ENCODE data around the gene PABPC3. TPM values are rescaled to one million over a fixed set of nuclear protein-coding genes. Genes with fewer than 3 reads are reported as not detected.

Gene PABPC3
- total and polyA plus RNA-seq, 2 of the 13 experiments (the other 11 are each of a cell fraction or from before 2014, with no cell fraction given) = 0.04 to 0.09 TPM

- TF ChIP-seq HHEX (CRISPR knock-in tag; IDR thresholded peaks at IDR 0.05) (no peak), ZNF24 (IDR thresholded peaks at IDR 0.05) (no peak)
Observed at GRCh38 chr13:25085125-25085742, 10.7 kb upstream of the PABPC3 start (continued).

- ChIA-PET POLR2A (no interaction called here), CTCF (ENCODE audit: low intra/inter-chr PET ratio, low total read pairs) (no interaction called here)
- BruUV-seq (replicated peaks) = no TSS peak
- no peaks in the 10 kb centered on the region for H4K20me1 ChIP-seq (ENCODE audit: insufficient read depth, low read length)
- 9% methylated on average over 7 of the region's 10 CpGs for whole genome bisulfite sequencing (ENCODE audit: low lambda C conversion rate)
- ATAC-seq = no peak
- peaks cover 11% of the 10 kb centered on the region for H3K9me3 ChIP-seq (ENCODE audit: low read length)
- in situ Hi-C loops (cut with HindIII; ENCODE audit: extremely low pct_ligation_motif_present, low pct_unique_long_range_greater_than_20kb) (no loop called here), intact Hi-C loops (cut with micrococcal nuclease; ENCODE audit: unreplicated experiment) (no loop called here)
- H3K27me3 ChIP-seq (ENCODE audit: control insufficient read depth in 1 of 2, insufficient read depth in 2 of 2, low read length in 2 of 2) = peaks cover 0 to 3% of the 10 kb centered on the region in 2 experiments; a peak in 2 of 5 replicates
- no peak overlapping the region for H3K9ac ChIP-seq (ENCODE audit: insufficient read depth, low read depth, low read length)
- H3K27ac ChIP-seq (ENCODE audit: extremely low read length, insufficient read depth, low read length) = no peak overlapping the region
- H2AFZ ChIP-seq (ENCODE audit: low read length) = no peak overlapping the region
- no peak for DNase-seq (ENCODE audit: low spot score)
- H3K4me1 ChIP-seq (ENCODE audit: insufficient read depth, low read length) = no peaks in the 10 kb centered on the region
- no peak for FAIRE-seq
- H3K79me2 ChIP-seq (ENCODE audit: insufficient read depth, low read length) = no peaks in the 10 kb centered on the region
- H3K36me3 ChIP-seq (replicated peaks in 1 of 2; ENCODE audit: control insufficient read depth in 1 of 2, insufficient read depth in 2 of 2, low read length in 2 of 2) = no peaks in the 10 kb centered on the region
- H3K4me2 ChIP-seq (ENCODE audit: low read depth, low read length) = no peak overlapping the region
- H3K4me3 ChIP-seq (replicated peaks in 1 of 3; ENCODE audit: insufficient read depth in 1 of 3, low read depth in 2 of 3, low read length in 3 of 3) = no peak overlapping the region
- TF ChIP-seq, protein P1, sequence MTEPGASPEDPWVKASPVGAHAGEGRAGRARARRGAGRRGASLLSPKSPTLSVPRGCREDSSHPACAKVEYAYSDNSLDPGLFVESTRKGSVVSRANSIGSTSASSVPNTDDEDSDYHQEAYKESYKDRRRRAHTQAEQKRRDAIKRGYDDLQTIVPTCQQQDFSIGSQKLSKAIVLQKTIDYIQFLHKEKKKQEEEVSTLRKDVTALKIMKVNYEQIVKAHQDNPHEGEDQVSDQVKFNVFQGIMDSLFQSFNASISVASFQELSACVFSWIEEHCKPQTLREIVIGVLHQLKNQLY (CRISPR knock-in tag; IDR thresholded peaks at IDR 0.05) = no peak
- TF ChIP-seq PCBP1 (IDR thresholded peaks at IDR 0.05; ENCODE audit: borderline replicate concordance, low read depth, low read length) (no peak), ATF5 (CRISPR knock-in tag; IDR thresholded peaks at IDR 0.05; ENCODE audit: low read depth) (no peak), ZNF7 (CRISPR knock-in tag; IDR thresholded peaks at IDR 0.05) (no peak), SP5 (CRISPR knock-in tag; IDR thresholded peaks at IDR 0.05; ENCODE audit: borderline replicate concordance, low read depth) (no peak), ZNF318 (CRISPR knock-in tag; IDR thresholded peaks at IDR 0.05) (no peak), SNRNP70 (IDR thresholded peaks at IDR 0.05; ENCODE audit: low read depth, low read length) (no peak), RAD51 (IDR thresholded peaks at IDR 0.05; ENCODE audit: borderline replicate concordance) (no peak), SAFB2 (CRISPR knock-in tag; IDR thresholded peaks at IDR 0.05; ENCODE audit: borderline replicate concordance, low read depth) (no peak), ZNF205 (CRISPR knock-in tag; IDR thresholded peaks at IDR 0.05) (no peak), PHF5A (CRISPR knock-in tag; IDR thresholded peaks at IDR 0.05; ENCODE audit: low read depth, unreplicated experiment) (no peak), MBD4 (IDR thresholded peaks at IDR 0.05; ENCODE audit: borderline replicate concordance, low read length) (no peak)
Observed at GRCh38 chr13:25088562-25089221, 7.2 kb upstream of the PABPC3 start.
